Neural cell (in vitro differentiated cells): ENCODE results near the gene LPP. TPM values are rescaled to one million over a fixed set of nuclear protein-coding genes. Genes with fewer than 3 reads are reported as not detected.
"Not testable (repeated sequence)": the region's sequence is repeated elsewhere in the genome, so short reads cannot be mapped to it uniquely, and the experiment has no call there.

ENCODE experiments used
- H2AFZ ChIP-seq: fragments of 200-600, 300-800 bp; sonication (generic), shearing (Covaris generic); 2 replicates; pipeline ENCODE4 v1.6.0; 2014; ENCODE audit warnings: low read depth, mild to moderate bottlenecking, antibody characterized with exemption, low read length, moderate library complexity
- H3F3A ChIP-seq: fragments of 200-600 bp; shearing (Covaris generic); 2 replicates; pipeline ENCODE4 v1.6.1; 2016; ENCODE audit warnings: mild to moderate bottlenecking, moderate library complexity, mixed read lengths, antibody characterized with exemption, low read length; ENCODE audit not compliant: insufficient read depth, poor library complexity, severe bottlenecking
- H3K27ac ChIP-seq: fragments of 200-600, 300-800 bp; sonication (generic), shearing (Covaris generic); 2 replicates; pipeline ENCODE4 v1.5.1; 2014; ENCODE audit warnings: mild to moderate bottlenecking, low read length, moderate library complexity
- H3K27me3 ChIP-seq: fragments of 300-800, 200-600 bp; sonication (generic), shearing (Covaris generic); 2 replicates; pipeline ENCODE4 v1.6.0; 2014; ENCODE audit warnings: mild to moderate bottlenecking, low read depth, low read length, moderate library complexity; ENCODE audit not compliant: insufficient read depth
- H3K36me3 ChIP-seq: fragments of 300-800, 200-600 bp; sonication (generic), shearing (Covaris generic); 2 replicates; pipeline ENCODE4 v1.5.1; 2014; ENCODE audit warnings: mild to moderate bottlenecking, antibody characterized with exemption, low read length, moderate library complexity; ENCODE audit not compliant: insufficient read depth
- H3K4me2 ChIP-seq: fragments of 300-800, 200-600 bp; sonication (generic), shearing (Covaris generic); 2 replicates; pipeline ENCODE4 v1.6.0; 2014; ENCODE audit warnings: mild to moderate bottlenecking, low read length
- H3K4me3 ChIP-seq: fragments of 300-800, 200-600 bp; sonication (generic), shearing (Covaris generic); 2 replicates; pipeline ENCODE4 v1.5.1; 2014; ENCODE audit warnings: mild to moderate bottlenecking, low read length, moderate library complexity
- H3K79me2 ChIP-seq: fragments of 200-600 bp; shearing (Covaris generic); replicated peaks from 2 replicates; pipeline ENCODE4 v1.6.0; 2014; ENCODE audit warnings: mild to moderate bottlenecking, low read length, moderate library complexity; ENCODE audit not compliant: insufficient read depth
- H3K9ac ChIP-seq: fragments of 300-800, 200-600 bp; sonication (generic), shearing (Covaris generic); 2 replicates; pipeline ENCODE4 v1.6.1; 2016; ENCODE audit warnings: mild to moderate bottlenecking, low read length, mixed read lengths
- H3K9me2 ChIP-seq: fragments of 200-600 bp; shearing (Covaris generic); 2 replicates; pipeline ENCODE4 v1.6.1; 2016; ENCODE audit warnings: mild to moderate bottlenecking, low read length, mixed read lengths; ENCODE audit not compliant: insufficient read depth
- H3K9me3 ChIP-seq: fragments of 200-600, 300-800 bp; sonication (generic), shearing (Covaris generic); 2 replicates; pipeline ENCODE4 v1.6.1; 2016; ENCODE audit warnings: mild to moderate bottlenecking, mixed run types, low read length, moderate library complexity, mixed read lengths
- H4K20me1 ChIP-seq: fragments of 200-600 bp; shearing (Covaris generic); 2 replicates; pipeline ENCODE4 v1.6.1; 2016; ENCODE audit warnings: mild to moderate bottlenecking, mixed run types; ENCODE audit not compliant: insufficient read depth
- EP300 ChIP-seq: fragments of 450-650 bp; conservative IDR thresholded peaks from 2 replicates; pipeline ENCODE4 v1.6.1; 2014; ENCODE audit warnings: antibody characterized with exemption, mild to moderate bottlenecking, moderate library complexity; ENCODE audit not compliant: poor library complexity, severe bottlenecking
- EZH2 ChIP-seq: fragments of 200-600, 300-800 bp; shearing (Covaris generic), sonication (generic); IDR thresholded peaks from 2 replicates; pipeline ENCODE4 v1.6.1; 2014; ENCODE audit warnings: antibody characterized with exemption, low read length, borderline replicate concordance, mild to moderate bottlenecking; ENCODE audit not compliant: insufficient read depth, poor library complexity, severe bottlenecking
- MXI1 ChIP-seq: fragments of 450-650 bp; conservative IDR thresholded peaks from 2 replicates; pipeline ENCODE4 v1.6.1; 2014; ENCODE audit warnings: antibody characterized with exemption, mild to moderate bottlenecking; ENCODE audit not compliant: poor library complexity, severe bottlenecking
- POLR2AphosphoS5 ChIP-seq: IDR thresholded peaks from 2 replicates; pipeline ENCODE4 v1.6.1; 2012
- RAD21 ChIP-seq: fragments of 450-650 bp; conservative IDR thresholded peaks from 2 replicates; pipeline ENCODE4 v1.6.1; 2014; ENCODE audit warnings: antibody characterized with exemption, mild to moderate bottlenecking, moderate library complexity
- SMC3 ChIP-seq: fragments of 450-650 bp; conservative IDR thresholded peaks from 2 replicates; pipeline ENCODE4 v1.6.1; 2014; ENCODE audit warnings: antibody characterized with exemption, mild to moderate bottlenecking, moderate library complexity; ENCODE audit not compliant: poor library complexity
- TAF1 ChIP-seq: IDR thresholded peaks from 2 replicates; pipeline ENCODE4 v1.6.1; 2012; ENCODE audit warnings: low read depth
- polyA plus RNA-seq: library from polyadenylated mRNA; depleted of rRNA; stranded (reverse); fragments of >200 nt; gene quantifications from 2 replicates; pipeline ENCODE4 v1.2.3, GENCODE V29; 2014
- TF ChIP-seq, protein P1 (sequence below): fragments of 450-650 bp; IDR thresholded peaks from 2 replicates; pipeline ENCODE4 v1.5.1; 2014; ENCODE audit warnings: antibody characterized with exemption, mild to moderate bottlenecking, moderate library complexity; ENCODE audit not compliant: poor library complexity, severe bottlenecking
- TF ChIP-seq, protein P2 (sequence below): IDR thresholded peaks from 2 replicates; pipeline ENCODE4 v1.6.1; 2012; ENCODE audit warnings: borderline replicate concordance

LPP gene
- polyA plus RNA-seq, 1 donor from 2014 or later = 3.0 TPM

DNA sequence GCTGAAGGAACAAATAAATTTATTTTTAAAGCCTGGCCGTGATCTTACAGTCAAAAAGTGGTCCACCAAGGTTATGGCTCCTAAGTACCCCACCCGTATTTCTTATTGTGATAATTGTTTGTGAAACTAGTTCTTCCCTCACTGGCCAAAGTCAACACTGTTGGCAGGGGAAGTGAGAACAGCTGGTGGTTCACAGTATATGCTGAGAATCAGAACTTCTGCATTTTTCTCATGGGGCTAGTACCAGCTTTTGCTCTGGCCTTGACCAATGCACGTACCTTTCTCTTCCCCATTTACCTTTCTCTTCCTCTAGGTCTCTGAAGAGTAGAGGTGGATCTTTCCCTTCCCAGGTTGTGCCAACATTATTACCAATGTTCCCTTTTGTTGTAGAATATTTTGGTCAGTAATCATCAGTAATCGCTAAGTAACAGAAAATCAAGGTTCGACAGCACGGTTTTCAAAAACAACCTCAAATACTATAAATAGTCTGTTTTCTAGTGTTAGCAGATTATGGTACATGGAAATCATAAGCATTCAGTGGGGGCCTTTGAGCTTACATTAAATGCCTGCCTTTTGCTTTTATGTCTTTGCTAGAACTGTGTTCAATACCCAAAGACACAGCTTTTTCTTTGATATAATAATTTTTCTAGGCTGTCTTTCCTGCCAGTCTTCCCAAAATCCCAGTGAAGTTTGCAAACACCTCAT is 268.0 kb downstream of the LPP start:
- no peaks in the 10 kb centered on the region for H4K20me1 ChIP-seq
- H2AFZ ChIP-seq = no peak overlapping the region
- no peaks in the 10 kb centered on the region for H3F3A ChIP-seq
- no peaks in the 10 kb centered on the region for H3K27me3 ChIP-seq
- H3K36me3 ChIP-seq = no peaks in the 10 kb centered on the region
- no peak for TF ChIP-seq RAD21
- TF ChIP-seq, protein P1, sequence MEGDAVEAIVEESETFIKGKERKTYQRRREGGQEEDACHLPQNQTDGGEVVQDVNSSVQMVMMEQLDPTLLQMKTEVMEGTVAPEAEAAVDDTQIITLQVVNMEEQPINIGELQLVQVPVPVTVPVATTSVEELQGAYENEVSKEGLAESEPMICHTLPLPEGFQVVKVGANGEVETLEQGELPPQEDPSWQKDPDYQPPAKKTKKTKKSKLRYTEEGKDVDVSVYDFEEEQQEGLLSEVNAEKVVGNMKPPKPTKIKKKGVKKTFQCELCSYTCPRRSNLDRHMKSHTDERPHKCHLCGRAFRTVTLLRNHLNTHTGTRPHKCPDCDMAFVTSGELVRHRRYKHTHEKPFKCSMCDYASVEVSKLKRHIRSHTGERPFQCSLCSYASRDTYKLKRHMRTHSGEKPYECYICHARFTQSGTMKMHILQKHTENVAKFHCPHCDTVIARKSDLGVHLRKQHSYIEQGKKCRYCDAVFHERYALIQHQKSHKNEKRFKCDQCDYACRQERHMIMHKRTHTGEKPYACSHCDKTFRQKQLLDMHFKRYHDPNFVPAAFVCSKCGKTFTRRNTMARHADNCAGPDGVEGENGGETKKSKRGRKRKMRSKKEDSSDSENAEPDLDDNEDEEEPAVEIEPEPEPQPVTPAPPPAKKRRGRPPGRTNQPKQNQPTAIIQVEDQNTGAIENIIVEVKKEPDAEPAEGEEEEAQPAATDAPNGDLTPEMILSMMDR = no peak
- TF ChIP-seq, protein P2, sequence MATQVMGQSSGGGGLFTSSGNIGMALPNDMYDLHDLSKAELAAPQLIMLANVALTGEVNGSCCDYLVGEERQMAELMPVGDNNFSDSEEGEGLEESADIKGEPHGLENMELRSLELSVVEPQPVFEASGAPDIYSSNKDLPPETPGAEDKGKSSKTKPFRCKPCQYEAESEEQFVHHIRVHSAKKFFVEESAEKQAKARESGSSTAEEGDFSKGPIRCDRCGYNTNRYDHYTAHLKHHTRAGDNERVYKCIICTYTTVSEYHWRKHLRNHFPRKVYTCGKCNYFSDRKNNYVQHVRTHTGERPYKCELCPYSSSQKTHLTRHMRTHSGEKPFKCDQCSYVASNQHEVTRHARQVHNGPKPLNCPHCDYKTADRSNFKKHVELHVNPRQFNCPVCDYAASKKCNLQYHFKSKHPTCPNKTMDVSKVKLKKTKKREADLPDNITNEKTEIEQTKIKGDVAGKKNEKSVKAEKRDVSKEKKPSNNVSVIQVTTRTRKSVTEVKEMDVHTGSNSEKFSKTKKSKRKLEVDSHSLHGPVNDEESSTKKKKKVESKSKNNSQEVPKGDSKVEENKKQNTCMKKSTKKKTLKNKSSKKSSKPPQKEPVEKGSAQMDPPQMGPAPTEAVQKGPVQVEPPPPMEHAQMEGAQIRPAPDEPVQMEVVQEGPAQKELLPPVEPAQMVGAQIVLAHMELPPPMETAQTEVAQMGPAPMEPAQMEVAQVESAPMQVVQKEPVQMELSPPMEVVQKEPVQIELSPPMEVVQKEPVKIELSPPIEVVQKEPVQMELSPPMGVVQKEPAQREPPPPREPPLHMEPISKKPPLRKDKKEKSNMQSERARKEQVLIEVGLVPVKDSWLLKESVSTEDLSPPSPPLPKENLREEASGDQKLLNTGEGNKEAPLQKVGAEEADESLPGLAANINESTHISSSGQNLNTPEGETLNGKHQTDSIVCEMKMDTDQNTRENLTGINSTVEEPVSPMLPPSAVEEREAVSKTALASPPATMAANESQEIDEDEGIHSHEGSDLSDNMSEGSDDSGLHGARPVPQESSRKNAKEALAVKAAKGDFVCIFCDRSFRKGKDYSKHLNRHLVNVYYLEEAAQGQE = no peak
- no peak for TF ChIP-seq EZH2
- no peak for TF ChIP-seq POLR2AphosphoS5
- TF ChIP-seq TAF1 = no peak
- no peaks in the 10 kb centered on the region for H3K79me2 ChIP-seq
- no peak overlapping the region for H3K4me3 ChIP-seq
- no peak overlapping the region for H3K27ac ChIP-seq
- H3K9ac ChIP-seq = no peak overlapping the region
- H3K4me2 ChIP-seq = no peak overlapping the region
- H3K9me2 ChIP-seq = no peaks in the 10 kb centered on the region
- no peaks in the 10 kb centered on the region for H3K9me3 ChIP-seq

DNA sequence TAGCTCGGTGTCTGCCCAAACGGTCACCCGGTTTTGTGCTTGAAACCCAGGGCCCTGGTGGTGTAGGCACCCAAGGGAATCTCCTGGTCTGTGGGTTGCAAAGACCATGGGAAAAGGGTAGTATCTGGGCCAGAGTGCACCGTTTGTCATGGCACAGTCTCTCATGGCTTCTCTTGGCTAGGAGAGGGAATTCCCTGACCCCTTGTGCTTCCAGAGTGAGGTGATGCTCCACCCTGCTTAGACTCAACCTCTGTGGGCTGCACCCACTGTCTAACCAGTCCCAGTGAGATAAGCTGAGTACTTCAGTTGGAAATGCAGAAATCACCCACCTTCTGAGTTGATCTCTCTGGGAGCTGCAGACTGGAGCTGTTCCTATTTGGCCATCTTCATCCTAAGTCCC is 274.0 kb downstream of the LPP start:
- H3K27me3 ChIP-seq, H3K9me3 ChIP-seq, H4K20me1 ChIP-seq, H3K9me2 ChIP-seq, H3K4me3 ChIP-seq, H3F3A ChIP-seq, H3K36me3 ChIP-seq, H3K4me2 ChIP-seq, H3K27ac ChIP-seq, H2AFZ ChIP-seq, H3K79me2 ChIP-seq, H3K9ac ChIP-seq: not testable (repeated sequence)

DNA sequence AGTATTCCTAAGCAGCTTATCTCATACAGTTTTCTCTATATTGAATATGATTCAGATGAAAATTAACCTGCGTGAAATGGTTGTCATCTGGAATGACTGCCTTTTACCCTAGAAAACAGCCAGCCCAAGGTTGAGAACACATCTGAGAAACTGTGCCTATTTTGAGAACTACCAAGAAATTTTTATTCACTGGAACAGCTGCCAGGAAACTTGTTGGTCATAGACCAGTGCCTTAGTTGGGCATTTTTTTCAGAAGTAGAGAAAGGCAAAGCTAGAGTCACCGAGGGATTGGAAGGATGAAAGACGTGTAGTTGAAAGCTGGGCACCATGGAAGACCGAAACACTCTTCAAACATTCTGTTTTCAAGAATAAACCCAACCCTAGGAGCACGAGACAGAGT is 277.1 kb downstream of the LPP start:
- TF ChIP-seq TAF1 (no peak), EZH2 (no peak), POLR2AphosphoS5 (no peak), RAD21 (no peak), MXI1 (no peak), EP300 (no peak), SMC3 (no peak)
- TF ChIP-seq, protein P1 = no peak
- TF ChIP-seq, protein P2 = no peak
- H3K79me2 ChIP-seq = no peaks in the 10 kb centered on the region
- H3K4me2 ChIP-seq = no peak overlapping the region

More for the DNA sequence above, 277.1 kb downstream of the LPP start:
- no peaks in the 10 kb centered on the region for H3F3A ChIP-seq
- no peaks in the 10 kb centered on the region for H3K9me2 ChIP-seq
- no peaks in the 10 kb centered on the region for H3K36me3 ChIP-seq
- no peaks in the 10 kb centered on the region for H3K27me3 ChIP-seq
- no peaks in the 10 kb centered on the region for H4K20me1 ChIP-seq
- H2AFZ ChIP-seq = no peak overlapping the region
- no peak overlapping the region for H3K4me3 ChIP-seq
- H3K27ac ChIP-seq = no peak overlapping the region
- no peaks in the 10 kb centered on the region for H3K9me3 ChIP-seq
- no peak overlapping the region for H3K9ac ChIP-seq
